Epithelial cell of proximal tubule (primary cell): ENCODE data around the gene TMEM94. TPM values are rescaled to one million over a fixed set of nuclear protein-coding genes. Genes with fewer than 3 reads are reported as not detected.

Source experiments
- DNase-seq: peaks from one replicate; pipeline ENCODE4 v3.0.0-alpha.2; 2011; ENCODE audit warnings: low read depth
- H3K4me3 ChIP-seq: 2 replicates; pipeline ENCODE4 v1.5.1; 2011; ENCODE audit warnings: low read depth, mild to moderate bottlenecking, low read length
- CTCF ChIP-seq: conservative IDR thresholded peaks from 2 replicates; pipeline ENCODE4 v1.5.1; 2012; ENCODE audit warnings: low read depth, mild to moderate bottlenecking, low read length
- total RNA-seq: library from RNA; depleted of rRNA; stranded (reverse); fragments of >200 nt; gene quantifications from 2 replicates; pipeline ENCODE4 v1.2.3, GENCODE V29; 2015

The TMEM94 gene
- total RNA-seq, 1 donor from 2014 or later, result 65.3 TPM

DNA sequence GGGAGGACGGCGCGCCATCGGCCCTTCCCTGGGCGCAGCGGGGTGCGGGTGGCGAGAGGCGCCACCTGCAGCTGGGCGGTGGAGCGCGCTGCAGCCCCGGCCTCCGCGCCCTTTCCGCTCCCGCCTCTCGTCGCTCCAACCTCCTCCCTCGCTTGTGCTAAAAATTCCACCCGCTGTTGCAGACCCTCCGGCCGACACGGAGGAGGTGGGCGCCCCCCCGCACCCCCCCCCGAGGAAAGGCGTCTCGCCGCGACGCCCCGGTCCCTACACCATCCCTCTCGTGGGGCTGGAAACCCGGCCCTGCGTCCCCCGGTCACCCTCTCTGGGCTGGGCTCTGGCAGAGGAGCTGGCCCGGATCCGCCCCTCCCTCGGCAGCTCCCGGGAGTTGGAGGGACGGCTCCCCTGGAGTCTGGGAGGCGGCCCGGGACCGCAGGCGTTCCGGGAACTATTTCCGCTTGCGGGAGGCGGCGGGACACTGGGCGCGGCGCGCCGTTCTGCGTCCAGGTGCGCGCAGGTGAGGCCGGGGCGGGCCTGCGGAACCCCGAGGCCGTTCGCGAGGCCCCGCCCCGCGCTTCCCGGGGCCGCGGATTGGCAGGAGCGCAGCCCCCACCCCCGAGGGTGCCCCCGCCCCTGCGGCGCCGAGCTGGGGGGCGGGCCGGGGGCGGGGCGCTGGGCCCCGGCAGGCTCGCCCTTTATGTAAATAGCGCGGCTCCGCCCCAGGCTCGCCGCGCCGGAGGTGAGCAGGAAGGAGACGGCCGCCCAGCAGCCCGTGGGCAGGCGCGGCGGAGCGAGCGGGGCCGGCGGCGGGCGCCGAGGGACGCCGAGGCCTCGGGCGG lies 68.8 kb downstream of the TMEM94 start, which contains the start of gene LLGL2:
TSS of gene LLGL2 (plus strand) at position 728 of the 836 bp plus-strand sequence. CDS start 17,730 bp downstream, outside the sequence.
- H3K4me3 ChIP-seq, result peak within 1 kb of the TSS; percentile 80
- DNase-seq, result no peak
- TF ChIP-seq CTCF, result peak; percentile 30

DNA sequence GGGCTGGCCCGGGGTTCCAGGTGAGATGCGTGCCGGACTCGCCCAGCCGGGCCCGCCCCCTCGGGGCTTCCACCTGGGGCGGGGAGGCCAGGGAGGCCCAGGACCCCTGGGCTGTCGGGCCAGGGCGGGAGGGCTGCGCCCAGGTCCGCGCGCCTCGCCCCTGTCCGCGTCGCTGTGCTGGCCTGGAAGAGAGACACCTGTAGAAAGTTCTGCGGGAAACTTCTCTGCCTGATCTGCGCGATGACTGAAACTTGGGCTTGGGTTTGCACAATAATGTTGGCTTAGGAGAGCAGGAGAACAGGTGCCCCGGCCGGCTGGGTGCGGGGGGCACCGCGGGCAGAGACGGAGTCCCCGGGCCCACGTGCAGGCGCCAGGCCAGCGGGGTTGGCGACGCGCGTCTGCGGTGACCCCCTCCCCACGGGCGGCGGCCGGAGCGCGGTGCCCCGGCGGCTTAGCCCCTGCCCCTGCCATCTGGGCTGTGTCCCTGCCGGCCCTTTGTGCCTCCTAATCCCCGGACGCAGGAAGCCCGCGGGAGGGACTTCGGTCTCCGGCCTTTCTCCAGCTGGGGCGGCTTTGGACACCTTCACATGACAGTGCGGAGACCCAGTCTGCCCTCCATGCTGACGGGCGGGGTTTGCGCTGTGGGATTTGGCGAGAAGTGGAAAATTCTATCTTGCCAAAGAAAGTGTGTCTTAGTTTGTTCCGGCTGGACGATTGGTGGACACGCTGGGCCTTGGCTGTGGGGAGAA lies 69.5 kb downstream of the TMEM94 start:
- peak overlapping the region; percentile 80 for H3K4me3 ChIP-seq
- no peak for DNase-seq
- TF ChIP-seq CTCF, result no peak

DNA sequence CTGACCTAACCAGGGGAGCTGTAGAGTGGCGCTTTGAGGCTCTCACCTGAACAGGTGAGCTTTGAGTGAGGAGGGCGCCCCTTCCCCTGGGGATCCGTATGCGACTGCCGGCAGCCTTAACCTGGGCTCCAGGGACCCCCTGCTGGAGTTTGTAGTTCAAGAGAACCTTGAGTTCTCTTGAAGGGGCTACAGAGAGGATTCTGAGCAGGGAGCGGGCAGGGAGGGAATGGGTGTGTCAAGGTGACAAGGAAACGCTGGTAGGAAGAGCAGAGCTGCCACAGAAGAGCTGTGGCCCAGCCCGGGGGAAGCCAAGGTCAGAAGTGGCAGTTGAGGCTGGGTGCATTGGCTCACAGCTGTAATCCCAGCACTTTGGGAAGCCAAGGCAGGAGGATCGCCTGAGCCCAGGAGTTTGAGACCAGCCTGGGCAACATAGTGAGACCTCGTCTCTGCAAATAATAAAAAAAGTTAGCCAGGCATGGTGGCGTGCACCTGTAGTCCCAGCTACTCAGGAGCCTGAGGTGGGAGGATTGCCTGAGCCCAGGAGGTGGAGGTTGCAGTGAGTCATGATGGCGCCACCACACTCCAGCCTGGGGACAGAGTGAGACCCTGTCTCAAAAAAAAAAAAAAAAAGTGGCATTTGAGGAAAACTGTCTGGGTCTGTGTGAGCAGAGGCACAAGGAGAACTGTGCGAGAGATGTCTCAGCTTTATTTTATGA lies 70.3 kb downstream of the TMEM94 start:
- no peak for TF ChIP-seq CTCF
- H3K4me3 ChIP-seq, result peak overlapping the region; percentile 80
- DNase-seq, result no peak

DNA sequence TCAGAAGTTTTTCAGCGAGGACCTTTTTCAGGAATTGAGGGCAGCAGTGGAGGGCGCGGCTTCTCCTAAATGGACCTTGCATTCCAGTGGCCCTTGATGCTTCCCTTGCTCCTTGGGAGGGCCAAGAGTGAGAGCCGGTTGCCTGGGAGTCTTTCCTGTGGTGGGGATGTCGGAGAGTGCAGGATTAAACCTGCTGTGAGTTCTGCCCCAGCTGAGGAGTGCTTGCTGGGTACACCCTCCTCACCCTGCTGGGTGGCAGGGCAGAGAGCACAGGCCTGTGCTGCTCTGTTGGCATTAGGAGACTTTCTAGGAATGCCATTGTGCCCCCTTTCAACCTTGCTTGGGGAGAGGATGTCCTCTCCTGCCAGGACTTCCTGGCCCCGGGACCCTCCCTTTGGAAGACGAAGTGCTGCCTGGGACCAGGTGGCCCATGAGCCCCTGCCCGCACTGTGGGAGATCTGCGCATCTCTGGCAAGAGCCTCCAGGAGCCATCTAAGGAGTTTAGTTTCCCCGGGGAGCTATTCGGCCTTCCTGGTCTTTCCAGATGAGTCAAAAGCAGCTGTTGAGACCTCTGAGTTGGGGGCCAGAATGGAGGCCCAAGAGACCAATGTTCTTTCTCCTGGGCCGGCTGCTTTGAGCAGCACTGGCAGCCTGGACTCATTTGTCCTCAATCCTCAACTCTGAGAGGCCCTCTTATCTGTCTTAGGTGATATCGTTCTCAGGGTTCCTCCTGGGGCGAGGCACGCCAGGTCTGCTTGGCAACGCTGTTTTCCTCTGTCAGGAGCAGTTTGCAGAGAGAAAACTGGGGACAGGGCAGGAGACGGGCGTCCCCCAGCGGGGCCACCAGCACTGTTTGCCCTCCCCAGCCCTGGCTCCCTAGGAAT lies 74.6 kb downstream of the TMEM94 start:
- no peak for DNase-seq
- TF ChIP-seq CTCF, result no peak
- no peak overlapping the region for H3K4me3 ChIP-seq

- TF ChIP-seq CTCF, result no peak
- DNase-seq, result no peak
- no peak overlapping the region for H3K4me3 ChIP-seq
Measured at GRCh38 chr17:75531721-75532072, 75.3 kb downstream of the TMEM94 start.

GRCh38 chr17:75535119-75535537 lies 78.7 kb downstream of the TMEM94 start:
- no peak for DNase-seq
- TF ChIP-seq CTCF, result no peak
- H3K4me3 ChIP-seq, result no peak overlapping the region
